ENCODE measurements around the gene NTRK2. TPM values are rescaled to one million over a fixed set of nuclear protein-coding genes. Genes with fewer than 3 reads are reported as not detected.

NTRK2 gene
- total and polyA plus RNA-seq, 2 experiments from 2014 or later, result 0.99 to 3.7 TPM

DNA sequence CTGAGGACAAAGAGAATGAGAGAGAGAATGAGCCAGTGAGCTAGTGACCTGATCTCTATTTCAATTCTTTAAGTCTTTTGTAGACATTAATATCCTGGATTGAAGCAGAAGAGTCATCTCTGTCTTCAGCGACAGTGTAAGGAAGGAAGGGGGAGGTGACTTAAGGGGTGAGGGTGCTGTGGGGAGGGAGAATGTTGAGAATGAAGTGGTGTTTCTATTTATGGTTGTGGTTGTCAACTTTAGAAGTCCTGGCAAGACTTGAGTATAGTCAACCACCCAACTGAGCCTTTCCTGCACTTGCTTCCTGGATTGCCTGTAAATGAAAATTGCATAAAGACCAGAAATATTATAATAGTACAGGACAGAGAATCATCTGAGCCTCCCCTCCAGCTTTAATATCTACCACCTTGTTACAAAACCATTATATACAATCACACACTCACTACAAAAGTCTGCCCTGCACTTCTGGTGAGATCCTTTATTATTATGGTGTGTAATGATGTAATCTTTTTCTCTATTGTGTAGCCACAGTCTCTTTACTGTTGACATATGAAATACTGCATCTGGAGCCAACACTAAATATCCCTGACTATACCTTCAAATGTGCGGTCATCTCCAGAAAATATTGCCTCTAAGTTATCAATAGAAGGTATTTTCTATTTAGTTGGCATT lies 91.7 kb downstream of the NTRK2 start:
- no peak overlapping the region for H2AFZ ChIP-seq
- no peak for DNase-seq (ENCODE audit: low spot score)
- no peaks in the 10 kb centered on the region for H3K4me1 ChIP-seq (ENCODE audit: insufficient read depth)
- no peaks in the 10 kb centered on the region for H3K9me2 ChIP-seq (replicated peaks; ENCODE audit: insufficient read depth)
- no peaks in the 10 kb centered on the region for H3K79me2 ChIP-seq
- no peak overlapping the region for H3K4me3 ChIP-seq
- H3K27me3 ChIP-seq, result no peaks in the 10 kb centered on the region
- H3K27ac ChIP-seq, result no peak overlapping the region
- no peaks in the 10 kb centered on the region for H4K20me1 ChIP-seq (ENCODE audit: insufficient read depth, poor library complexity, severe bottlenecking)
- no peaks in the 10 kb centered on the region for H3K9me3 ChIP-seq (ENCODE audit: low read depth)
- 96% methylated on average over 2 of the region's 2 CpGs for WGBS (ENCODE audit: low lambda C conversion rate, missing lambda C conversion rate)
- H3K4me2 ChIP-seq, result no peak overlapping the region
- H3K36me3 ChIP-seq (replicated peaks; ENCODE audit: insufficient read depth, low read depth), result no peaks in the 10 kb centered on the region
- TF ChIP-seq EZH2 (IDR thresholded peaks at IDR 0.05; ENCODE audit: borderline replicate concordance) (no peak), EZH2phosphoT487 (IDR thresholded peaks at IDR 0.05; ENCODE audit: low read depth, severe bottlenecking, unreplicated experiment) (no peak)
- TF ChIP-seq, protein P1, sequence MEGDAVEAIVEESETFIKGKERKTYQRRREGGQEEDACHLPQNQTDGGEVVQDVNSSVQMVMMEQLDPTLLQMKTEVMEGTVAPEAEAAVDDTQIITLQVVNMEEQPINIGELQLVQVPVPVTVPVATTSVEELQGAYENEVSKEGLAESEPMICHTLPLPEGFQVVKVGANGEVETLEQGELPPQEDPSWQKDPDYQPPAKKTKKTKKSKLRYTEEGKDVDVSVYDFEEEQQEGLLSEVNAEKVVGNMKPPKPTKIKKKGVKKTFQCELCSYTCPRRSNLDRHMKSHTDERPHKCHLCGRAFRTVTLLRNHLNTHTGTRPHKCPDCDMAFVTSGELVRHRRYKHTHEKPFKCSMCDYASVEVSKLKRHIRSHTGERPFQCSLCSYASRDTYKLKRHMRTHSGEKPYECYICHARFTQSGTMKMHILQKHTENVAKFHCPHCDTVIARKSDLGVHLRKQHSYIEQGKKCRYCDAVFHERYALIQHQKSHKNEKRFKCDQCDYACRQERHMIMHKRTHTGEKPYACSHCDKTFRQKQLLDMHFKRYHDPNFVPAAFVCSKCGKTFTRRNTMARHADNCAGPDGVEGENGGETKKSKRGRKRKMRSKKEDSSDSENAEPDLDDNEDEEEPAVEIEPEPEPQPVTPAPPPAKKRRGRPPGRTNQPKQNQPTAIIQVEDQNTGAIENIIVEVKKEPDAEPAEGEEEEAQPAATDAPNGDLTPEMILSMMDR (IDR thresholded peaks at IDR 0.05; ENCODE audit: poor library complexity), result no peak

- no peak for DNase-seq (ENCODE audit: low spot score)
- Histone ChIP-seq H3K27ac (no peak overlapping the region), H3K9me3 (ENCODE audit: low read depth) (no peaks in the 10 kb centered on the region), H3K79me2 (no peaks in the 10 kb centered on the region), H3K4me1 (ENCODE audit: insufficient read depth) (no peaks in the 10 kb centered on the region), H3K9me2 (replicated peaks; ENCODE audit: insufficient read depth) (no peaks in the 10 kb centered on the region), H3K27me3 (no peaks in the 10 kb centered on the region), H3K36me3 (replicated peaks; ENCODE audit: insufficient read depth, low read depth) (no peaks in the 10 kb centered on the region), H3K4me2 (no peak overlapping the region), H4K20me1 (ENCODE audit: insufficient read depth, poor library complexity, severe bottlenecking) (no peaks in the 10 kb centered on the region), H2AFZ (no peak overlapping the region), H3K4me3 (no peak overlapping the region)
- WGBS (ENCODE audit: low lambda C conversion rate, missing lambda C conversion rate), result 97% methylated on average over 3 of the region's 3 CpGs
- TF ChIP-seq EZH2 (IDR thresholded peaks at IDR 0.05; ENCODE audit: borderline replicate concordance), result no peak
- TF ChIP-seq, protein P1 (IDR thresholded peaks at IDR 0.05; ENCODE audit: poor library complexity), result no peak
- no peak for TF ChIP-seq EZH2phosphoT487 (IDR thresholded peaks at IDR 0.05; ENCODE audit: low read depth, severe bottlenecking, unreplicated experiment)
Observed at GRCh38 chr9:84772511-84772910, 103.0 kb downstream of the NTRK2 start.

- no peak for DNase-seq (ENCODE audit: low spot score)
Observed at GRCh38 chr9:84773022-84773421, 103.5 kb downstream of the NTRK2 start.

More at GRCh38 chr9:84773022-84773421, 103.5 kb downstream of the NTRK2 start:
- no peak overlapping the region for H2AFZ ChIP-seq
- H3K36me3 ChIP-seq (replicated peaks; ENCODE audit: insufficient read depth, low read depth), result no peaks in the 10 kb centered on the region
- H3K4me1 ChIP-seq (ENCODE audit: insufficient read depth), result no peaks in the 10 kb centered on the region
- H3K4me2 ChIP-seq, result no peak overlapping the region
- no peaks in the 10 kb centered on the region for H4K20me1 ChIP-seq (ENCODE audit: insufficient read depth, poor library complexity, severe bottlenecking)
- H3K9me3 ChIP-seq (ENCODE audit: low read depth), result no peaks in the 10 kb centered on the region
- TF ChIP-seq, protein P1 (IDR thresholded peaks at IDR 0.05; ENCODE audit: poor library complexity), result no peak
- TF ChIP-seq EZH2phosphoT487 (IDR thresholded peaks at IDR 0.05; ENCODE audit: low read depth, severe bottlenecking, unreplicated experiment) (no peak), EZH2 (IDR thresholded peaks at IDR 0.05; ENCODE audit: borderline replicate concordance) (no peak)
- no peaks in the 10 kb centered on the region for H3K9me2 ChIP-seq (replicated peaks; ENCODE audit: insufficient read depth)
- no peaks in the 10 kb centered on the region for H3K79me2 ChIP-seq
- H3K4me3 ChIP-seq, result no peak overlapping the region
- no peaks in the 10 kb centered on the region for H3K27me3 ChIP-seq
- no peak overlapping the region for H3K27ac ChIP-seq

All from hepatocyte (in vitro differentiated cells).